ENCODE data around the gene MYH16.
"Not testable (repeated sequence)": the region's sequence is repeated elsewhere in the genome, so short reads cannot be mapped to it uniquely, and the experiment has no call there.

DNA sequence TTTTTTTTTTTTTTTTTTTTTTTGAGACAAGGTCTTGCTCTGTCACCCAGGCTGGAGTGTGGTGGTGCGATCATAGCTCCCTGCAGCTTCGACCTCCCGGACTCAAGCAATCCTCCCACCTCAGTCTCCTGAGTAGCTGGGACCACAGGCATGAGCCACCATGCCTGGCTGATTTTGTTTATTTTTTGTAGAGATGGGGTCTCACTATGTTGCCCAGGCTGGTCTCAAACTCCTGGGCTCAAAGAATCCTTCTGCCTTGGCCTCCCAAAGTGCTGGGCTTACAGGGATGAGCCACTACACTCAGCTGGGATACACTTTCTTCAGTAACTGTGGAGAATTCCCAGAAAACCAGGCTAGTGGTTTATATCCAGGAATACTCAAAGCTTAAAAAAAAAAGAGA is 78.0 kb downstream of the MYH16 start:
- not testable (repeated sequence) for TF ChIP-seq EZH2 (IDR thresholded peaks at IDR 0.05; ENCODE audit: insufficient read depth, poor library complexity, severe bottlenecking); EZH2phosphoT487 (IDR thresholded peaks at IDR 0.05; ENCODE audit: insufficient read depth, low read depth)

All from GM23248 (cell line).